Thoracic aorta (tissue), 2 donors: ENCODE results near the gene TAX1BP3. TPM values are rescaled to one million over a fixed set of nuclear protein-coding genes. Genes with fewer than 3 reads are reported as not detected.

Source experiments
- ATAC-seq: fragments of 150-250 bp; one replicate; pipeline ENCODE4 v1.8.0; 2017; ENCODE audit warnings: low read depth; ENCODE audit not compliant: insufficient number of reproducible peaks, low FRiP score
- DNase-seq: peaks from one replicate; pipeline ENCODE4 v3.0.0-alpha.2; 2020; ENCODE audit warnings: low spot score
- H3K27ac ChIP-seq, 2 donors: fragments of 200-600 bp; sonication (generic); 1 replicate in 1 of 2; 2 replicates in 1 of 2; pipeline ENCODE4 v1.5.1; 2016; ENCODE audit warnings: mild to moderate bottlenecking in 2 of 2, moderate library complexity in 2 of 2
- H3K27me3 ChIP-seq: fragments of 200-600 bp; sonication (generic); replicated peaks from 2 replicates; pipeline ENCODE4 v1.6.0; 2016; ENCODE audit warnings: mild to moderate bottlenecking; ENCODE audit not compliant: insufficient read depth
- H3K36me3 ChIP-seq: fragments of 200-600 bp; sonication (generic); one replicate; pipeline ENCODE4 v1.5.1; 2016
- H3K4me1 ChIP-seq, 2 donors: fragments of 200-600 bp; sonication (generic); 1 replicate in 1 of 2; 2 replicates in 1 of 2; pipeline versions ENCODE4 v1.5.1 to v1.6.0; 2016; ENCODE audit warnings: low read depth in 2 of 2, mild to moderate bottlenecking in 1 of 2; ENCODE audit not compliant: control insufficient read depth in 1 of 2
- H3K4me3 ChIP-seq: fragments of 200-600 bp; sonication (generic); 2 replicates; pipeline ENCODE4 v1.5.1; 2016; ENCODE audit warnings: mild to moderate bottlenecking
- H3K9me3 ChIP-seq: fragments of 200-600 bp; sonication (generic); 2 replicates; pipeline ENCODE4 v1.5.1; 2016
- CTCF ChIP-seq: fragments of 200-600 bp; sonication (generic); IDR thresholded peaks from one replicate; pipeline ENCODE4 v1.5.1; 2019; ENCODE audit warnings: antibody characterized with exemption
- total RNA-seq, 2 donors: library from RNA; depleted of rRNA; stranded (reverse); fragments of >200 nt; gene quantifications; one replicate each; pipeline versions ENCODE4 v1.1.0 to v1.2.3, GENCODE V29; 2016

TAX1BP3 gene
- total RNA-seq, 2 donors from 2014 or later: 127 to 243 TPM

- DNase-seq: no peak
- H3K4me1 ChIP-seq: peaks cover 6 to 16% of the 10 kb centered on the region in 2 donors
- H3K9me3 ChIP-seq: peaks cover 3% of the 10 kb centered on the region
- peaks cover 12% of the 10 kb centered on the region for H3K27me3 ChIP-seq
- peak within 1 kb of the TSS; percentile 71 for H3K4me3 ChIP-seq
- no peaks in the 10 kb centered on the region for H3K36me3 ChIP-seq
- ATAC-seq: no peak
- no peak for TF ChIP-seq CTCF
- no peak within 1 kb of the TSS for H3K27ac ChIP-seq
These were observed 27.5 kb upstream of the TAX1BP3 start, which contains the start of gene P2RX5 for GRCh38 chr17:3695723-3696411. P2RX5 (minus strand) TSS chr17:3696155; CDS start chr17:3696005, 150 bp downstream.

DNA sequence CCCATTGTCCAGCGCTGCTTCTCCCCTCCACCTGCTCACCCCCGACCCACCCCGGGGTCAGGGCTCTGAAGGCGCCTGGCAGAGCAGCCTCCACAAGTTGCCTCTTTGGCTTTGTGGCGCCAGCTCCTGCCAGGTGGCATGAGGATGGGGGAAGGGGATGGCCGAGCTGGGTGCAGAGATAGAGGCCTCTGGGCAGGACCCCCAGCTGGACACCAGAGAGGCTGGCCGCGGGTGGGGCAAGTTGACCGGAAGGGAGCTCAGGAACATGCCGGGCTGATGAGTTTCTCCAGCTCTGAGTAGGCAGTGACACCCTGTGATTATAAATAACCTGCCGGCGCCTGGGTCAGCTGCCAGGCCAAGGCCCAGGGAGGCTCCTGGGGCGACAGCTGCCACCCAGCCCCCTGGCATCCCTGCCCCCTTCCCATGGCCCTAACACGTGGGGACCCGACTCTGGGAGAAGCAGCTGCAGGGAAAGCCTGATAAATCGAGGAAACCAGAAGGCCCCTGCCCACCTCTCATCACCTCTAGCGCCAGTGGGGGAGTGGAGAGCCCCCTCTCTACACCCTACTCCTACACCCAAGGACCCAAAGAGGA lies 26.8 kb upstream of the TAX1BP3 start:
- Histone ChIP-seq H3K36me3 (no peaks in the 10 kb centered on the region), H3K27me3 (peaks cover 12% of the 10 kb centered on the region), H3K4me1 (peaks cover 6 to 16% of the 10 kb centered on the region in 2 donors), H3K9me3 (peaks cover 3% of the 10 kb centered on the region), H3K27ac (no peak overlapping the region), H3K4me3 (peak overlapping the region; percentile 71)
- ATAC-seq: no peak
- TF ChIP-seq CTCF: no peak
- DNase-seq: no peak

- H3K27ac ChIP-seq: no peak overlapping the region
- no peak for TF ChIP-seq CTCF
- H3K4me1 ChIP-seq: peaks cover 6 to 16% of the 10 kb centered on the region in 2 donors
- H3K36me3 ChIP-seq: no peaks in the 10 kb centered on the region
- H3K27me3 ChIP-seq: peaks cover 12% of the 10 kb centered on the region
- H3K9me3 ChIP-seq: peaks cover 3% of the 10 kb centered on the region
- ATAC-seq (no peak), DNase-seq (no peak)
- no peak overlapping the region for H3K4me3 ChIP-seq
These were observed 25.5 kb upstream of the TAX1BP3 start for GRCh38 chr17:3693829-3694231.

DNA sequence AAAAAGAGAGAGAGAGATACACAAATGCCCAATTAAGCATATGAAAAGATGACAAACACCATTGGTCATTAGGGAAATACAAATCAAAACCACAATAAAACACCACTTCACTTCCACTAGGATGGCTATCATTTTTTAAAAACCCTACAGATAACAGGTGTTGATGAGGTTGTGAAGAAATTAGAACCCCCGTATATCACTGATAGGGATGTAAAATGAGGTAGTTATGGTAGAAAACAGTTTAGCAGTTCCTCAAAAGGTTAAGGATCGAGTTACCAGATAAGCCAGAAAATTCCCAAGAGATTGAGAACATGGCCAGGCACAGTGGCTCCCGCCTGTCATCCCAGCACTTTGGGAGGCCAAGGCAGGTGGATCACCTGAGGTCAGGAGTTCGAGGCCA lies 24.8 kb upstream of the TAX1BP3 start:
- Histone ChIP-seq H3K4me3 (no peak overlapping the region), H3K36me3 (no peaks in the 10 kb centered on the region), H3K27ac (no peak overlapping the region), H3K9me3 (peaks cover 3% of the 10 kb centered on the region), H3K27me3 (peaks cover 12% of the 10 kb centered on the region), H3K4me1 (peaks cover 6 to 16% of the 10 kb centered on the region in 2 donors)
- DNase-seq (no peak), ATAC-seq (no peak)
- no peak for TF ChIP-seq CTCF

DNA sequence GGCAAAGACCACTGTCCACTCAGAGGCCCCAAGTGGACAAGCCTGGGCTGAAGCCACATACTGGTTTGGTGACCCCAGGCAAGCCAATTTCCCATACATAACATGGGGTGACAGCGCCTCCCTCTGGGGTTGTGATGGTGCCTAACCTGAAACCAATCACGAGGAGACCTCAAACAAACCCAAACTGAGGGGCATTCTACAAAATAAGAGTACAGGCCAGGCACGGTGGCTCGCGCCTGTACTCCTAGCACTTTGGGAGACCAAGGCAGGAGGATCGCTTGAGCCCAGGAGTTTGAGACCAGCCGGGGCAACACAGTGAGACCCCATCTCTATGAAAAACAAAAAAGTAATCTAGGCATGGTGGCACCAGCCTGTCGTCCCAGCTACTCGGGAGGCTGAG lies 24.0 kb upstream of the TAX1BP3 start:
- no peaks in the 10 kb centered on the region for H3K9me3 ChIP-seq
- no peak overlapping the region for H3K27ac ChIP-seq
- peaks cover 12% of the 10 kb centered on the region for H3K27me3 ChIP-seq
- TF ChIP-seq CTCF: no peak
- H3K4me1 ChIP-seq: peaks cover 6 to 16% of the 10 kb centered on the region in 2 donors
- ATAC-seq (no peak), DNase-seq (no peak)
- H3K4me3 ChIP-seq: no peak overlapping the region
- no peaks in the 10 kb centered on the region for H3K36me3 ChIP-seq
